LNCAP (cell line): ENCODE measurements around the gene SNED1.

Experiments used
- TF ChIP-seq, protein P1 (sequence below): fragments of 450-650 bp; IDR thresholded peaks from 2 replicates; pipeline ENCODE4 v1.5.1; 2017; ENCODE audit warnings: mild to moderate bottlenecking

SNED1 gene

DNA sequence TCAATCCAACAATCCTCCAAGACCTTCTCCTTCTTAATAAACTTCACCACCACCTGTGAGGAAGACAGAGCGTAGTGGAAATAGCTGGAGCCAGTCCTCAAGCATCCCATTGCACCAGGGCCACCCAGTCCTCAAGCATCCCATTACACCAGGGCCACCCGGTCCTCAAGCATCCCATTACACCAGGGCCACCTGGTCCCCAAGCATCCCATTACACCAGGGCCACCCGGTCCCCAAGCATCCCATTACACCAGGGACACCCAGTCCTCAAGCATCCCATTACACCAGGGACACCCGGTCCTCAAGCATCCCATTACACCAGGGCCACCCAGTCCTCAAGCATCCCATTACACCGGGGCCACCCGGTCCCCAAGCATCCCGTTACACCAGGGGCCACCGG, 116.9 kb downstream of the SNED1 start:
- TF ChIP-seq, protein P1, sequence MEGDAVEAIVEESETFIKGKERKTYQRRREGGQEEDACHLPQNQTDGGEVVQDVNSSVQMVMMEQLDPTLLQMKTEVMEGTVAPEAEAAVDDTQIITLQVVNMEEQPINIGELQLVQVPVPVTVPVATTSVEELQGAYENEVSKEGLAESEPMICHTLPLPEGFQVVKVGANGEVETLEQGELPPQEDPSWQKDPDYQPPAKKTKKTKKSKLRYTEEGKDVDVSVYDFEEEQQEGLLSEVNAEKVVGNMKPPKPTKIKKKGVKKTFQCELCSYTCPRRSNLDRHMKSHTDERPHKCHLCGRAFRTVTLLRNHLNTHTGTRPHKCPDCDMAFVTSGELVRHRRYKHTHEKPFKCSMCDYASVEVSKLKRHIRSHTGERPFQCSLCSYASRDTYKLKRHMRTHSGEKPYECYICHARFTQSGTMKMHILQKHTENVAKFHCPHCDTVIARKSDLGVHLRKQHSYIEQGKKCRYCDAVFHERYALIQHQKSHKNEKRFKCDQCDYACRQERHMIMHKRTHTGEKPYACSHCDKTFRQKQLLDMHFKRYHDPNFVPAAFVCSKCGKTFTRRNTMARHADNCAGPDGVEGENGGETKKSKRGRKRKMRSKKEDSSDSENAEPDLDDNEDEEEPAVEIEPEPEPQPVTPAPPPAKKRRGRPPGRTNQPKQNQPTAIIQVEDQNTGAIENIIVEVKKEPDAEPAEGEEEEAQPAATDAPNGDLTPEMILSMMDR = no peak

DNA sequence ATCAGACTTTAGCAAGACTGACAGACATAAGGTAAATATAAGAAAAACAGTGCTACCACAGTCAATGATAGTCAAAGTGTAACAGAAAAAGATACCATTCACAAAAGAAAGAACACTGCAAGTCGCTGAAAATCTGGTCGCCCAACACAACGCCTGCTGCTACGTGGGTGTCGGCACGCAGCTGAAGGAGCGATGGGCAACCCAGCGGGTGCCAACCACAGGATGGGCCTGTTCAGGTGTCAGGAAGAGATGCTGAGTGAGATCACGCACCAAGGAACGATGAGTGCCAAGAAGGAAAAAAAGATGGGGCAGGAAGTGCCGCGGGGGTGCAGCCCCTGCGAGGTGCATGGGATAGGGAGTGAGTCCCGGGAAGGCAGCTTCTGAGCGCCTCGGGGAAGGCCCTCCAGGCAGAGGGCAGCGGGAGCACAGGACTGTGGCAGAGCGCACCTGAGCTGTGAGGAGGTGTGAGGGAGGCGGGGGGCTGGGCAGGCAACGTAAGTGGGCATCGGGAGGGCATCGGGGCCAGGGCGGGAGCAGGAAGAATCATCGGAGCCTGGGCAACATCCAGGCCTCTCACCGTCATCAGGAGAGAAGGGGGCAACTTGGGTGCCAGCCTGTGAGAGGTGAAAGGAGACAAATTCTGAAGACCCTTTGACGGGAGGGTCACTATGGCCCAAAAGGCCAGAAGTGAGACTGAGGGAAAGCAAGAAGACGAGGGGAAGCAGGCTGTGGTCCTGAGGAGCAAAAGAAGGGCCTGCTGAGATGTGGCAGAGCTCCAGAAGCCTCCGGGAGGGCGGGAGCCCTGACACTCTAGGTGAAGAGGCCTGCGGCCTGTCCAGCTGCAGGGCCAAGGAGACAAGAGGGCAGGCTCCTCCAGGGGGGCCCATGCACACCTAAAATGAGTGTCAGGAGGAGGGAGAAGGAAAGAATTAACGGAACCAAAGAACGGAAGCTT, 118.5 kb downstream of the SNED1 start:
- TF ChIP-seq, protein P1 = no peak

DNA sequence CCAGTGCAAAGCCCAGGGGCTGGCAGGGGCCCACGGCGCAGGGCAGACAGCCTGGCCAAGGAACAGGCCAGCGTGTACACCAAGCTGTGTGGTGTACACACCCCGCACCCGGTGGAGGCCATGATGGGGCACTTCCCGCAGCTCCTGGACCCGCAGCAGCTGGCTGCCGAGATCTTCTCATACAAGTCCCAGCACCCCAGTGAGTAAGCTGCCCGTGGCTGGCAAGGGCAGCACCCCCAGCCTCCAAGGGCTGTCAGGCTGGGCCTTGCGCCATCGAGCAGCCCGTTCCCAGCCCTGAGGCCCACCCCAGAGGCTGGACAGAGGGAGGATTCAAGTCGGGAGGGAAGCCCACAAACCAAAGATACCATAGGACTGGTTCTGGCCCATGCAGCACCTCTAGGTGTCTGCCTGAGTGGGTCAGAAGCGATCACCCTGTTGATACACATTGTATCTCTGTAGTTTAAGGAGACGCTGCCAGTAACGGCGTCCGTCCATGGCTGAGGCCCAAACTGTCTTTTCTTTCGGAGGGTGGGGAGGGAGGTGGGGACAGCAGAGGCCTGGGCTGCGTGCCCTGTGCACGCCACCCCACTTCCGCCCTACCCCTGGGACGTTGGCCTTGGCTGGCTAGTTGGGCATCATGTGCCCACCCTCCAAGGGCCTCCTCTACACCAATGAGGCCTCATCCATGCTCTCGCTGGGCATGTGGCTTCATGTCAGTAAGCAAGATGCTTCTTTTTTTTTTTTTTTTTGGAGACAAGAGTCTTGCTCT, 120.5 kb downstream of the SNED1 start:
- TF ChIP-seq, protein P1 = no peak

DNA sequence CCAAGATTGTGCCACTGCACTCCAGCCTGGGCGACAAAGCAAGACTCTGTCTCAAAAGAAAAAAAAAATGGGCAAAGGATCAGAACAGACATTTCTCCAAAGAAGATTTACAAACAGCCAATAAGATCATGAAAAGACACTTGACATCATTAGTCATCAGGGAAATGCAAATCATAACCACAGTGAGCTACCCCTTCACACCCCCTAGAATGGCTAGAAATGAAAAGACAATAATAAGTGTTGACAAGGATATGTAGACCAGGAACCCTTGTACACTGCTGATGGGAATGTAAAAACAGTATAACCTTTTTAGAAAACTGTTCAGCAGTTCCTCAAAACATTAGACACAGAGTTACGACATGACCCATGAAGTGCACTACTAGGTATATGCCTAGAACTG, 122.0 kb downstream of the SNED1 start:
- TF ChIP-seq, protein P1 = no peak

DNA sequence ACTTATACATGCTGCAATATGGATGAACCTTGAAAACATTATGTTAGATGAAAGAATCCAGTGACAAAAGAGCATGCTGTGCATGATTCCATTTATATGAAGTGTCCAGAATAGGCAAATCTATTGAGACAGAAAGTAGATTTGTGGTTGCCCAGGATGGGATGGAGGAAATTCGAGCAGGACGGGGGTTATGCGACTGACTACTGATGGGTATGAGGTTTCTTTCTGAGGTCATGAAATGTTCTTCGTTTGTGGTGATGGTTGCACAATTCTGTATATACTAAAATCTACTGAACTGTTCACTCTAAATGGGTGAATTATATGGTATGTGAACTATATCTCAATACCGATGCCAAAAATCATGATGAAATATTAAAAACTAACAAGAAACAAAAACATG, 122.6 kb downstream of the SNED1 start:
- TF ChIP-seq, protein P1 = no peak

DNA sequence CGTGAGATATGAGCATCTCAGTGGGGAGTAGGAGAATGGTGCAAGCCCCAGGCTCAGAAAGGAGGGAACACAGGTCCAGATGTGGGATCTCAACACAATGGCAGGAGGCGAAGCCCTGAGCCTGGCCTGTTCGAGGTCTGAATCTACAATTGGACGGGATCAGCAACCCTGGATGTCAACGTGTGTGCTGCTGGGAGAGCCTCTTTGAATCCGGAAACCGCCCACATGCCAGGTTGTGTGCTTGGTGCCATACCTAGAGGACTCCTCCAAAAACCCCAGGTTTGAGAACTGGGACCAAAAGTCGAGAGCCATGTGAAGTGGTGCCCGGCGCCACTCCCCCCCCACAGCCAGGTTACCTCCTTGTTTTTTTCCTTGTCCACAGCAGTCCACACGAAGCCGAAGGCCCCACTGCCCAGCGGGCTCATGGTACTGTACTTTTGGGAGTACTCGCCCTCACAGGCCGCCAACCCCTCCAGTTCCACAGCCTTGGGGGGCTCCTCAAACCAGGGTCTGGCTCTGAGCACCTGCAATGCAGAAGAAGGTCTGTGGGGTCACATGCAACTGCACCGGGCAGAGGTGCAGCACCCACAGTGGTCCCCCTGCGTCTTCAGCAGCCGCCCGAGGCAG, 124.1 kb downstream of the SNED1 start:
- TF ChIP-seq, protein P1 = no peak

DNA sequence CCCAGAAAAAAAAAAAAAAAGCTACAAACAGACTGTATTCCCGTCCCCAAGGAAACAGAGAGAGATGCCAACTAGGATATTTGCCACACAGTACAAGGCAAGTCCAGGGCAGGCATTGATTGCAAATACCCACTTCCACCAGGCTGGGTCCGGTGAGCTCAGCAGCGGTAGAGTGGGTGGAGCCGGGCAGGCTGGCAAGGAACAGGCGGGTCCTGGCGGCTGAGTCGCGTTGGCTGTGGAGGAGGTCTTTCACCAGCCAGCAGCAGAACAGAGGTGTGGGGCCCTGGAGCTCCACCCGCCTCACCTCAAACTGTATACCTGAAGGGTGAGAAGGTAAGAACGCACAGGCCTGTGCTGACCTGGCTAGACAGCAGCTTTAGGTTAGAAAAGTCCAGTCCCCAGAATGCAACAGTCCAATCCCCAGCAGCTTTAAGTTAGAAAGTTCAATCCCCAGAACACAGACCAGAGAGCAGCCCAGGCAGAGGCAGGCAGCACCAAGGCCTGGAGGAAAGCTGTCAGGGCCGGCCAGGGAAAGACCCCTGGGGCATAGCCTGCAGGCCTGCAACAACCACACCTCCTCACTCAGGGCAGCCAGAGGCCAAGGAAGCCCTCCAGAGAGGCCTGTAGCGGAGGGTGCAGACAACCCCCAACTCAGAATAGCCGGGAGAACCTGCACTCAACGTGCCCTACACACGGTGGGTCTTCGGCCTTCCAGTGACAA, 125.6 kb downstream of the SNED1 start:
- TF ChIP-seq, protein P1 = no peak
